PC-3 (cell line): Measurements from ENCODE around the gene IL17RA. TPM values are rescaled to one million over a fixed set of nuclear protein-coding genes. Genes with fewer than 3 reads are reported as not detected.

Experiments used
- ATAC-seq: fragments of 200-7000 bp; cut with Tn5 transposase; 2 replicates; pipeline ENCODE4 v1.9.1; 2020; ENCODE audit warnings: mild to moderate bottlenecking, moderate library complexity
- BruUV-seq: library from RNA; stranded (reverse); fragments of 400-500 nt; replicated peaks from 2 replicates; lab custom pipeline; 2021; lab: Mats Ljungman, UMichigan
- CTCF ChIA-PET: fragments of 300-600 bp; sonication (Branson Sonifier 250); formaldehyde crosslinking; loops from one replicate; lab custom pipeline; 2022; ENCODE audit warnings: antibody characterized with exemption; lab: Charles Lee
- POLR2A ChIA-PET: fragments of 300-600 bp; sonication (Branson Sonifier 250); formaldehyde crosslinking; loops from one replicate; lab custom pipeline; 2022; ENCODE audit warnings: antibody characterized with exemption; ENCODE audit not compliant: unreplicated experiment; lab: Charles Lee
- DNase-seq: peaks from one replicate; pipeline ENCODE4 v3.0.0-alpha.2; 2015
- H2AFZ ChIP-seq: fragments of 300-600 bp; sonication (generic); 2 replicates; pipeline ENCODE4 v1.6.0; 2016; ENCODE audit warnings: antibody characterized with exemption, low read length
- H3F3A ChIP-seq: fragments of 300-600 bp; sonication (generic); one replicate; pipeline ENCODE4 v1.6.0; 2017; ENCODE audit warnings: antibody characterized with exemption, low read length, control low read depth, mild to moderate bottlenecking; ENCODE audit not compliant: unreplicated experiment
- H3K27ac ChIP-seq: fragments of 300-600 bp; sonication (generic); 2 replicates; pipeline ENCODE4 v1.5.1; 2016; ENCODE audit warnings: mild to moderate bottlenecking, low read length
- H3K27me3 ChIP-seq: fragments of 300-600 bp; sonication (generic); 2 replicates; pipeline ENCODE4 v1.6.1; 2016; ENCODE audit warnings: low read length, mixed read lengths
- H3K36me3 ChIP-seq: fragments of 300-600 bp; sonication (generic); 2 replicates; pipeline ENCODE4 v1.6.1; 2016; ENCODE audit warnings: low read depth, mixed run types, low read length, mixed read lengths
- H3K4me1 ChIP-seq: fragments of 300-600 bp; sonication (generic); 2 replicates; pipeline ENCODE4 v1.5.1; 2016; ENCODE audit warnings: low read length; ENCODE audit not compliant: insufficient read depth
- H3K4me2 ChIP-seq: fragments of 300-600 bp; sonication (generic); 2 replicates; pipeline ENCODE4 v1.6.0; 2016; ENCODE audit warnings: low read length
- H3K4me3 ChIP-seq: fragments of 300-600 bp; sonication (generic); 2 replicates; pipeline ENCODE4 v1.5.1; 2016; ENCODE audit warnings: mild to moderate bottlenecking, low read length, mixed read lengths
- H3K79me2 ChIP-seq: fragments of 300-600 bp; sonication (generic); 2 replicates; pipeline ENCODE4 v1.6.1; 2017; ENCODE audit warnings: low read length, mixed read lengths
- H3K9ac ChIP-seq: fragments of 300-600 bp; sonication (generic); 2 replicates; pipeline ENCODE4 v1.6.0; 2016; ENCODE audit warnings: mild to moderate bottlenecking, low read length
- H3K9me2 ChIP-seq: fragments of 300-600 bp; sonication (generic); replicated peaks from 2 replicates; pipeline ENCODE4 v1.6.1; 2016; ENCODE audit warnings: mixed run types, low read length, mixed read lengths
- H3K9me3 ChIP-seq: fragments of 300-600 bp; sonication (generic); 2 replicates; pipeline ENCODE4 v1.6.1; 2016; ENCODE audit warnings: low read length, mixed read lengths
- H4K20me1 ChIP-seq: fragments of 300-600 bp; sonication (generic); 2 replicates; pipeline ENCODE4 v1.6.1; 2016; ENCODE audit warnings: low read length, mixed read lengths
- CTCF ChIP-seq: fragments of 300-600 bp; sonication (generic); conservative IDR thresholded peaks from 2 replicates; pipeline ENCODE4 v1.5.1; 2017; ENCODE audit warnings: antibody characterized with exemption, low read depth, mild to moderate bottlenecking, low read length
- EZH2 ChIP-seq: fragments of 300-600 bp; sonication (generic); IDR thresholded peaks from one replicate; pipeline ENCODE4 v1.6.1; 2017; ENCODE audit warnings: antibody characterized with exemption, mild to moderate bottlenecking, low read length; ENCODE audit not compliant: unreplicated experiment
- EZH2phosphoT487 ChIP-seq: fragments of 300-600 bp; sonication (generic); IDR thresholded peaks from 2 replicates; pipeline ENCODE4 v1.6.1; 2018; ENCODE audit warnings: mild to moderate bottlenecking, antibody characterized with exemption, low read length, borderline replicate concordance
- intact Hi-C: fragments of 100-400 bp; cut with micrococcal nuclease; formaldehyde crosslinking; loops from 2 replicates; pipeline ENCODE4 v1.9.0; 2023
- total RNA-seq: library from RNA; depleted of rRNA; stranded (reverse); fragments of >200 nt; gene quantifications from 2 replicates; pipeline ENCODE4 v1.2.3, GENCODE V29; 2014

Gene IL17RA
- total RNA-seq, 1 experiment from 2014 or later = 5.9 TPM

- no peaks in the 10 kb centered on the region for H3K36me3 ChIP-seq
- no peak overlapping the region for H3K27ac ChIP-seq
- H3K9me3 ChIP-seq = no peaks in the 10 kb centered on the region
- no peak overlapping the region for H3K4me3 ChIP-seq
- no peaks in the 10 kb centered on the region for H3F3A ChIP-seq
- H3K9me2 ChIP-seq = no peaks in the 10 kb centered on the region
- no peaks in the 10 kb centered on the region for H3K4me1 ChIP-seq
- no peaks in the 10 kb centered on the region for H3K27me3 ChIP-seq
- DNase-seq (no peak), ATAC-seq (no peak)
- H4K20me1 ChIP-seq = no peaks in the 10 kb centered on the region
- no peak overlapping the region for H3K9ac ChIP-seq
- no peak overlapping the region for H2AFZ ChIP-seq
- ChIA-PET POLR2A (no interaction called here), CTCF (no interaction called here)
- no peak overlapping the region for H3K4me2 ChIP-seq
- BruUV-seq = no TSS peak
- TF ChIP-seq EZH2 = no peak
- no peaks in the 10 kb centered on the region for H3K79me2 ChIP-seq
- intact Hi-C loops = no loop called here
Observed at GRCh38 chr22:17132112-17132511, 47.3 kb downstream of the IL17RA start.

GRCh38 chr22:17133137-17133536 lies 48.3 kb downstream of the IL17RA start:
- DNase-seq = no peak
- Histone ChIP-seq H3K27ac (no peak overlapping the region), H4K20me1 (no peaks in the 10 kb centered on the region), H3K4me2 (no peak overlapping the region), H3F3A (no peaks in the 10 kb centered on the region), H3K9me3 (no peaks in the 10 kb centered on the region), H3K36me3 (no peaks in the 10 kb centered on the region), H2AFZ (no peak overlapping the region), H3K4me1 (no peaks in the 10 kb centered on the region), H3K27me3 (no peaks in the 10 kb centered on the region), H3K9ac (no peak overlapping the region), H3K9me2 (no peaks in the 10 kb centered on the region), H3K79me2 (no peaks in the 10 kb centered on the region), H3K4me3 (no peak overlapping the region)
- intact Hi-C loops = no loop called here
- CTCF ChIA-PET = no interaction called here
- no peak for TF ChIP-seq EZH2
- no peak for TF ChIP-seq CTCF
- no peak for TF ChIP-seq EZH2phosphoT487
- BruUV-seq = no TSS peak
- POLR2A ChIA-PET = no interaction called here
- no peak for ATAC-seq

- Histone ChIP-seq H3K4me2 (no peak overlapping the region), H3K27ac (no peak overlapping the region), H2AFZ (no peak overlapping the region), H3F3A (no peaks in the 10 kb centered on the region), H3K4me1 (no peaks in the 10 kb centered on the region), H3K9me2 (no peaks in the 10 kb centered on the region), H3K9me3 (no peaks in the 10 kb centered on the region), H3K27me3 (no peaks in the 10 kb centered on the region), H3K4me3 (no peak overlapping the region), H3K36me3 (no peaks in the 10 kb centered on the region; the same call in 1 of the 2 replicates), H4K20me1 (no peaks in the 10 kb centered on the region), H3K9ac (no peak overlapping the region), H3K79me2 (no peaks in the 10 kb centered on the region)
- TF ChIP-seq EZH2phosphoT487 = no peak
- no peak for TF ChIP-seq EZH2
- no peak for TF ChIP-seq CTCF
- no peak for ATAC-seq
- no TSS peak for BruUV-seq
- ChIA-PET CTCF (no interaction called here), POLR2A (no interaction called here)
- DNase-seq = no peak
- intact Hi-C loops = no loop called here
Observed at GRCh38 chr22:17135153-17135760, 50.5 kb downstream of the IL17RA start.
